ENCODE results near the gene HEXIM1. TPM values are rescaled to one million over a fixed set of nuclear protein-coding genes. Genes with fewer than 3 reads are reported as not detected.

Gene HEXIM1
- total RNA-seq, 1 experiment from 2014 or later = 29.6 TPM

GRCh38 chr17:45146592-45146889, 1.7 kb upstream of the HEXIM1 start:
- TF ChIP-seq FOXP4 (CRISPR knock-in tag; IDR thresholded peaks at IDR 0.05) (no peak), TEAD4 (CRISPR knock-in tag; IDR thresholded peaks at IDR 0.05) (no peak), ZNF425 (CRISPR knock-in tag; conservative IDR thresholded peaks at IDR 0.05) (no peak), MXD4 (CRISPR knock-in tag; IDR thresholded peaks at IDR 0.05; ENCODE audit: borderline replicate concordance) (no peak), RORB (CRISPR knock-in tag; IDR thresholded peaks at IDR 0.05) (no peak), ZNF232 (CRISPR knock-in tag; IDR thresholded peaks at IDR 0.05) (no peak), NR1H2 (CRISPR knock-in tag; IDR thresholded peaks at IDR 0.05) (no peak), ZNF138 (CRISPR knock-in tag; conservative IDR thresholded peaks at IDR 0.05) (no peak), ZNF396 (CRISPR knock-in tag; IDR thresholded peaks at IDR 0.05; ENCODE audit: borderline replicate concordance) (no peak), OVOL2 (CRISPR knock-in tag; IDR thresholded peaks at IDR 0.05; ENCODE audit: borderline replicate concordance) (no peak), E2F1 (CRISPR knock-in tag; IDR thresholded peaks at IDR 0.05) (no peak), CREB1 (CRISPR knock-in tag; IDR thresholded peaks at IDR 0.05) (no peak)
- no peak for DNase-seq (ENCODE audit: low spot score)
- no peak for ATAC-seq
- no peaks in the 10 kb centered on the region; the same call in 1 of the 2 replicates for H3K36me3 Mint-ChIP-seq
- H3K4me1 Mint-ChIP-seq = peaks cover 39% of the 10 kb centered on the region
- H3K27me3 Mint-ChIP-seq (ENCODE audit: low read depth) = peaks cover 5% of the 10 kb centered on the region; the same call in 1 of the 2 replicates
- H3K4me3 Mint-ChIP-seq = peak overlapping the region; percentile 98
- H3K27ac Mint-ChIP-seq = peak overlapping the region; percentile 99
- H3K9me3 Mint-ChIP-seq = no peaks in the 10 kb centered on the region
- POLR2A ChIA-PET = interaction anchor here (2.4 kb wide), 1 partner anchor 26 kb away, joined by 5 read pairs; no protein-coding TSS in a partner anchor
- CTCF ChIA-PET = interaction anchor here (1.4 to 16.3 kb wide), 3 partner anchors 12 to 51 kb away, joined by 7 to 531 read pairs (median 171); partner anchors contain the start of genes ACBD4, HEXIM2 and PLCD3

- Mint-ChIP-seq H3K9me3 (no peaks in the 10 kb centered on the region), H3K27me3 (ENCODE audit: low read depth) (peaks cover 5% of the 10 kb centered on the region; the same call in 1 of the 2 replicates), H3K27ac (peak overlapping the region; percentile 100), H3K4me1 (peaks cover 41% of the 10 kb centered on the region), H3K4me3 (peak overlapping the region; percentile 98), H3K36me3 (no peaks in the 10 kb centered on the region; the same call in 1 of the 2 replicates)
- ChIA-PET CTCF (interaction anchor here (1.0 to 16.3 kb wide), 6 partner anchors 13 to 236 kb away, joined by 3 to 531 read pairs (median 98); partner anchors contain the start of genes ACBD4, HEXIM2 and PLCD3), POLR2A (interaction anchor here (2.3 to 6.1 kb wide), 6 partner anchors 11 to 86 kb away, joined by 11 to 242 read pairs (median 50); partner anchors contain the start of genes ACBD4, HEXIM2 and NMT1)
- DNase-seq (ENCODE audit: low spot score) (no peak), ATAC-seq (no peak)
- 0 out of 2 replicates have a peak, but pooled peaks have one; percentile 24 for TF ChIP-seq EMX1 (CRISPR knock-in tag; IDR thresholded peaks at IDR 0.05)
- no peak for TF ChIP-seq MXD4 (CRISPR knock-in tag; IDR thresholded peaks at IDR 0.05; ENCODE audit: borderline replicate concordance)
- TF ChIP-seq MAX (CRISPR knock-in tag; IDR thresholded peaks at IDR 0.05) = peak; percentile 24; the same call in 1 of the 2 replicates
These were observed 1.2 kb upstream of the HEXIM1 start for GRCh38 chr17:45146890-45147580.

- peak overlapping the region; percentile 98 for H3K4me3 Mint-ChIP-seq
- H3K36me3 Mint-ChIP-seq = no peaks in the 10 kb centered on the region; the same call in 1 of the 2 replicates
- TF ChIP-seq ZNF671 (CRISPR knock-in tag; IDR thresholded peaks at IDR 0.05) (no peak), STAT6 (CRISPR knock-in tag; conservative IDR thresholded peaks at IDR 0.05; ENCODE audit: low read depth) (no peak), AR (CRISPR knock-in tag; IDR thresholded peaks at IDR 0.05) (no peak), IRF2 (CRISPR knock-in tag; IDR thresholded peaks at IDR 0.05; ENCODE audit: borderline replicate concordance, low read depth) (no peak)
These were observed 593 bp upstream of the HEXIM1 start for GRCh38 chr17:45147581-45148182.

More at GRCh38 chr17:45147581-45148182, 593 bp upstream of the HEXIM1 start:
- peak; percentile 2; the same call in 1 of the 2 replicates for ATAC-seq
- Mint-ChIP-seq H3K27ac (peak overlapping the region; percentile 100), H3K4me1 (peaks cover 41% of the 10 kb centered on the region), H3K9me3 (no peaks in the 10 kb centered on the region), H3K27me3 (ENCODE audit: low read depth) (peaks cover 5% of the 10 kb centered on the region; the same call in 1 of the 2 replicates)
- POLR2A ChIA-PET = interaction anchor here (0.5 to 6.1 kb wide), 27 partner anchors 8 to 224 kb away, joined by 3 to 242 read pairs (median 4); partner anchors contain the start of genes ACBD4, HEXIM2 and NMT1
- DNase-seq (ENCODE audit: low spot score) = peak; percentile 79
- CTCF ChIA-PET = interaction anchor here (0.6 to 16.3 kb wide), 12 partner anchors 14 to 439 kb away, joined by 3 to 531 read pairs (median 16); partner anchors contain the start of genes ACBD4, HEXIM2 and PLCD3
